Activated T-cell treated with anti-CD3 and anti-CD28 coated beads, Interleukin-2, amount 50 U/mL, for 24 hours (primary cell): Measurements from ENCODE around the gene HJURP.

Experiments
- DNase-seq: peaks from one replicate; pipeline ENCODE4 v3.0.0-alpha.2; 2020
- H3K27ac Mint-ChIP-seq: 2 replicates; pipeline ENCODE4 v1.8.0; 2020; ENCODE audit warnings: mild to moderate bottlenecking, mixed read lengths
- H3K27me3 Mint-ChIP-seq: 2 replicates; pipeline ENCODE4 v1.8.0; 2020; ENCODE audit warnings: mixed read lengths
- H3K36me3 Mint-ChIP-seq: 2 replicates; pipeline ENCODE4 v1.8.0; 2020; ENCODE audit warnings: low read depth, mixed read lengths
- H3K4me1 Mint-ChIP-seq: 2 replicates; pipeline ENCODE4 v1.8.0; 2020; ENCODE audit warnings: low read depth, mixed read lengths
- H3K4me3 Mint-ChIP-seq: 2 replicates; pipeline ENCODE4 v1.8.0; 2020; ENCODE audit warnings: mild to moderate bottlenecking, moderate library complexity, mixed read lengths
- H3K9me3 Mint-ChIP-seq: 2 replicates; pipeline ENCODE4 v1.8.0; 2020; ENCODE audit warnings: mixed read lengths

HJURP gene

DNA sequence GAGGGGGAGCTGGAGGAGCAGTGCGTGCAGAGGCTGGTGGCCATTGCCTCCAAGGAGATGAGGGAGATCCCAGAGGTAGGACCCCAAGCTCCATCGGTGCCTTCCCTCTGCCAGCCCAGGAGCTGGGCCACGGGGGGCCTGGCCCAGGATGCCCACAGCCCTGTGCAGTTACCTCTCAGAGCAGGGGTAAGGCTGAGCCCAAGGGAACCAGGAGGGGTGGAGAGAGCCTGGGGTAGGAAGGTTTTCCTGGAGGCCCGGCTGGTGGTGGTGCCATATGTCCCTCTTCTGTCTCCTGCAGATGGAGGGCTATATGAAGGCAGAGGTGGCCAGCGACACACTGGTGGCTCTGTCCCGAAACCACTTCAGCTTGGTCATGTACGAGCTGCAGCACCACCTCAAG is 64.8 kb downstream of the HJURP start:
- no peaks in the 10 kb centered on the region for H3K4me1 Mint-ChIP-seq
- H3K27me3 Mint-ChIP-seq: peaks cover 4% of the 10 kb centered on the region
- H3K27ac Mint-ChIP-seq: no peak overlapping the region
- no peaks in the 10 kb centered on the region for H3K9me3 Mint-ChIP-seq
- H3K36me3 Mint-ChIP-seq: no peaks in the 10 kb centered on the region
- no peak for DNase-seq
- H3K4me3 Mint-ChIP-seq: no peak overlapping the region
